HG03378 (cell line): Measurements from ENCODE around the gene ACTN4.
A peak's percentile ranks its signal among the peaks of the same experiment; 100 is the strongest.
"Not testable (repeated sequence)": the region's sequence is repeated elsewhere in the genome, so short reads cannot be mapped to it uniquely, and the experiment has no call there.

Source experiments
- ATAC-seq: cut with Tn5 transposase; IDR thresholded peaks from one replicate; pipeline ENCODE4 v1.9.1; 2021; ENCODE audit warnings: mild to moderate bottlenecking, moderate library complexity; ENCODE audit not compliant: unreplicated experiment

The ACTN4 gene

DNA sequence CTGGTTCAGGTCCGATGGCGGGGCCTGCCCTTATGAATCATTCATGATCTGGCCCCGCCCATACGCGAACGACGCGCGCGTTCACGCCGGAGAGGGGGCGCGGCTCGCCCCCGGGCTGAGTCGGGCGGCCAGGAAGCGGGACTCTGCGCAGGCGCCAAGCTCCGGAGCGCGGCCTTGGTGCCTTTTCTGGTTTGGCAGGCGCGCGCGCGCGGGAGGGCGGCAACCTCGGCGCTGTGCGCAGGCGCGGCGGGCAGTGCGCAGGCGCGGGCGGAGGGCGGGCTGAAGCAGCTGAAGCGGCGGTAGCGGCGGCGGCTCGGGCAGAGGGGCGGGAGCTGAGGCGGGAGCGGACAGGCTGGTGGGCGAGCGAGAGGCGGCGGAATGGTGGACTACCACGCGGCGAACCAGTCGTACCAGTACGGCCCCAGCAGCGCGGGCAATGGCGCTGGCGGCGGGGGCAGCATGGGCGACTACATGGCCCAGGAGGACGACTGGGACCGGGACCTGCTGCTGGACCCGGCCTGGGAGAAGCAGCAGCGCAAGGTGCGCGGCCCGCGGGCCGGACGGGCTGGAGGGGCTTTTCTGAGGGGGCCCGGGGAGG is at the start of gene ACTN4:
Gene ACTN4 (plus strand): TSS at position 282 of the 598 bp plus-strand sequence. CDS start 97 bp downstream, at position 379.
- ATAC-seq = peak; percentile 75

DNA sequence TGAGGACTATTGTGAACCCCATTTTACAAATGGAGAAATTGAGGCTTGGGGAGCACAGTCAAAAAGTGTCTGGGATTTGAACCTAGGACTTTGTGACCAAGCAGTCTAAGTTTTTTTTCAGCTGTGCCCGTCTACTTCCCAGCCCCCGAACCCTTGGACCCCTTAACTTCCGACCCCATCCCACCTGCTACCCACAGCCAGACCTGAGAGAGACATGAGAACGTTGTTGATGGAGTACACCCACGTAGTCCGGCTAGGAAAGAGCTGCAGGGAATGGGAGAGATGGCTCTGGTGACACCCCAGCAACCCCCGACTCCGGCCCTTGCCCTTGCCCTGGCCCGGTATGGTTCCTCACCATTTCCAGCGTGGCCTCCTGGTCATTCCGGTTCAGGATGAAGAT is 47.7 kb upstream of the ACTN4 start:
- ATAC-seq = no peak

DNA sequence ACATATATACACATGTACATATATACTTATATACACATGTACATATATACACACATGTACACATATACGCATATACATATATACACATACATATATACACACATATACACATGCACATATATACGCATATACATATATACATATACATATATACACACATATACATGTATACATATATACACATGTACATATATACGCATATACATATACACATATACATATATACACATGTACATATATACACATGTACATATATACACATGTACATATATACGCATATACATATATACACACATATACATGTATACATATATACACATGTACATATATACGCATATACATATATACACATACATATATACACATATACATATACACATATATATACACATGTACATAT is 44.6 kb upstream of the ACTN4 start:
- ATAC-seq = not testable (repeated sequence)

DNA sequence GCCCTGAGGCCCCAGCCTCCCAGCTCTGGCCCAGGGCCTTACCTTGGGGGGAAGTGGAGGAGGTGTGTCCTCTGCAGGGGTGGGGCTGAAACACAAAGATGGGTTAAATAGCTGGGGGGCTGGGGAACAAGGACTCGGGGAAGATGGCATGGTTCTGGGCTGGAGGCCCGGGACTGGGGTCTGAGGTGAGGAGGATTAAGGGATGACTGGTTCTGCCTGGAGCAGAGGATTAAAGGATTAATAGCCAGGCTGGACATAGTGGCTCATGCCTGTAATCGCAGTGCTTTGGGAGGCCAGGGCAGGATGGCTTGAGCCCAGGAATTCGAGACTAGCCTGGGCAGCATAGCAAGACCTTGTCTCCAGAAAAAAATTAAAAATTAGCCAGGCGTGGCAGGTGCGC is 41.3 kb upstream of the ACTN4 start:
- ATAC-seq = no peak

DNA sequence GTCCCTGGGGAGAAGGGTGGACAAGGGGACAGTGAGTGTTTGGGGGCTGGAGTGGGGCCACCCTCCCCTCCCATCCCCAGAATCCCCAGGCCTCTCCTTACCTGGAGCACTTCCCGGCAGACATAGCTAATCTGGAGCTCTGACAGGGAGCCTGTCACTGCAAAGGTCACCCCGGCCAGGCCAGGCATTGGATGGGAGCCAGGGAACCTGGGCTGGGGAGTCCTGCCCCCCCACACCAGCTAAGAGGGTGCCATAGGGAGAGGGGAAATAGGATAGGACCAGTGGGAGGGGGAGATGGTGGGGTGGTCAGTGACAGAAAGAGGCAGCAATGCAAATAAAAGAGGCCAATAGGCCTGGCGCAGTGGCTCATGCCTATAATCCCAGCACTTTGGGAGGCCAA is 33.2 kb upstream of the ACTN4 start:
- ATAC-seq = no peak

DNA sequence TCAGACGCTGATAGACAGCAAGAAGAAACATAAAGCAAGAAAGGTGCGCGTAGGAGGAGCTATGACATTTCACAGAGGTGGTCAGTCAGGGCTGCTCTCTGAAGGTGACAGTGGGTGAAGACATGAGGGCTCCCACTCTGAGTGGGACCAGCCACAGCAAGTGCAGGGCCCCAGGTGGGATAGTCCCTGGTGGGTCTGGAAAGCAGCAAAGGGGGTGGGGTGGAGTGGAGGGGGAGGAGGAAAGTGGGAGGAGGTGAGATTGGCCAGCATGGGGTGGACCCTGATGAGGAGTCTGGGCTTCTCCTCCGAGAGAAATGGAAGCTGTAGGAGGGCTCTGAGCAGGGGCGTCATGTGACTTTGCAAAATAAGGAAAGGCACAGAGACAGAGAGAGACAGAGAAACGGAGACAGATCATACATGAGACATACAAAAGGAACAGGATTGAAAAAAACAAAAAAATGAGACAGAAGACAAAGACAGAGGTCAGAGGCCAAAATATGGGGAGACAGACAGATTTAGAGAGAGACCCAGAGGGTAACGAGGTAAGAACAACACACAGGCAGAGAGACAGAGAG is 32.4 kb upstream of the ACTN4 start:
- no peak for ATAC-seq

DNA sequence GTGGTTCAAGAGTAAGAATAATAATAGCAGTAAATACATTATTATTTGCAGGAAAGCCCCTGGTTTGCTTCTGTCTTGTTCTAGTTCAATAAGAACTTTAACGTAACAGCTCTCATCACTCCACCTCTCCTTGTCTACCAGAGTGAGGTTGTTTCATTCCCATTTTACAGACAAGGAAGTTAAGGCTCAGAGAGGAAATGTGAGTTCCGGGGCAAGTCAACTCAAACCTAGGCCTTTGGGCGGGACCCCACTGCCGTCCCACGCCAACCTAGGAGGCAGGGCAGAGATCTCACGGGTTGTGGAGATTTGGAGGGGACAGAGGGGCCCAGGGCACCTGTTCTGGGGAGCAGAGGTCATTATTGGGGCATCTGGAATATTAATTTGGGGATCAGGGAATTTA is 31.2 kb upstream of the ACTN4 start:
- ATAC-seq = no peak

DNA sequence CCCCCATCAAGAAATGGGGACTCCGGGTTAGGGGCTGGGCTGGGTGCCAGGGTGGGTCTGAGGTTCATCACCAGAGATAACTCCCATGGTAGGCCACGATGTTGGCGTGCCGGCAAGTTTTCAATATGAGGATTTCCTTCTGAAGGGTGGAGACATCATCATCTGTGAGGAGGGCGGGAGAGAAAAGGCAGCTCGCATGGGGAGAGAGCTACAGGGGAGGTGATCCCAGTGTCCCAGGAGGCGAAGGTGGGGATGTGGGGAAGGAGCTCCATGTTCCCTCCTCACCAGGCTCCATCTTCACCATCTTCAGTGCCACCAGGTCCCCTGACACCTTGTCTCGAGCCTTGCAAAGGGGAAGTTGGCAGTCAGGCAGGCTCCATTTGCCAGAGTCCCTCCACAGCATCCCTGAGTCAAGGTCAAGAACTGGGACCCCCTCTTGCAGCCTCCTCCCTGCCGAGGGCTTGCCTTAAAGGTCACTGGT is 30.1 kb upstream of the ACTN4 start:
- ATAC-seq = no peak

DNA sequence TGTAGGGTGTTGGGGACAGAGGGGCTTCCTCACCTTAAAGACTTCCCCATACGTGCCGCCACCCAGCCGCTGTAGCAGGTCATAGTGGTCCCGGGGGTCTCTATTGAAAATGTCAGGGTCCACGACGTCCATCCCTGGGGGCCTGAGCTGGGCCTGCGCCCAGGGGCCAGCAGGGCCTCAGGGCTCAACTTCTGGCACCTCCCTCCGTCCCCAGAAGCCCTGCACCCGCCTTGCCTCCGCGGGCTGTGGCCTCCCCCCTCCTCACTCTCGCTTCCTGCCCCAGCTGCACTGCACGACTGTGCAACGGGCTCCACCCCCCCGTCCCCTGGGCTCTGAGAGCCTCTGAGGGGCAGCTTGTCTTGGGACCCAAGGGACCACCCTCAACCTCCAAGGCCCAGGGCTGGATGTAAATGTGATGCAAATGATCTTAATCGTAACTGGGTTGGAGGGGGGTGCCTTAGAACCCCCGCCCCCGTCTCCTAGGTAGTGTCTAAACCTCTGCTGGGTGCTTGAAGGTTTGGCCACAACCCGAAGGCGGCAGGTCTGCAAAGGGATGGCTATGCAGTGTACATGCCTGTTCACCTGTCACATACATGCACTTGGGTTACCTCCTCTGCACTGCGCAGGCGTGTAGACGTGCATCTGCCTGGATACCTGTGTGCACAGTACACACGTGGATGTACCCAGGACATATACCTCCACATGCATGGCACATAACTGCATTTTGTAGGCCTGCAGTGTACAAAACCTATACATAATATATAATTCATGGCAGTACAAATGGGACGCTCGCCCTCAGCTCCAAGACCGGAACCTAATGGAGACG is 29.5 kb upstream of the ACTN4 start, which contains the start of gene MAP4K1:
Gene MAP4K1 (minus strand): TSS at position 190 of the 826 bp plus-strand sequence. CDS start 58 bp downstream, at position 132.
- peak; percentile 46 for ATAC-seq

DNA sequence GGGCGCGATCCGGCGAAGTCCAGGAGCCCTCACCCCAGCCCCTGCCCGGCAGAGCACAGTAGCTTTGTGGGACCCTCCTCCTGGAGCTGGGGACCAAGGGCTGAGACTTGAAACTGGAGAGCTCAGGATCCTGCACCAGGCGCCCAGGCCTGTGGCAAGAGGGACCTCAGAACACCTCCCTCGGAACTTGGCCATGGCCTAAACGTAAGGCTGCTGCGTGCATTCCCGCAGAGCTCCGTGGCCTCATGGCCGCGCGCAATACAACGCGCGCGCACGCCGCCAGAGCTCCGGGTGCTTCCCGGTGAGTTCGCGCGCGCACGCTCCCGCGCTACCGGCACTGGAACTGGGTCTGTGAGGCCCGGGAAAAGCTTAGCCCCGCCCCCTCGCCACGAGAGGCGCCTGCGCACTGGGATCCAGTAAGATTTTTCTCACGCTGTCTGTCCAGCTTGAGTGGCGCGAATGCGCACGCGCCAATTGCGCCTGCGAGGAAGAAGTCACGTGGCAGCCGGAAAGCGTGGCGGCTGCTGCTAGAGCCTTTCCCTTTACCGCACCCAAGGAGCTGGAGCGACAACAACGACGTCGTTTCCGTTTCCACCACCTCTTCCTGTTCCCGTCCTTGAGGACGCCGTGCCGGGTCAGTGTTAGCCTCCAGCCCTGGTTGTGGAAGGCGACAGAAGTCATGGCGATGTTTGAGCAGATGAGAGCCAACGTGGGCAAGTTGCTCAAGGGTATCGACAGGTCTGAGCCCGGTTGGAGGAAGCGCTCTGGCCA is 28.7 kb upstream of the ACTN4 start, which contains the start of gene EIF3K:
Gene EIF3K (plus strand): TSS at position 599 of the 771 bp plus-strand sequence. CDS start 81 bp downstream, at position 680.
- ATAC-seq = peak; percentile 47

DNA sequence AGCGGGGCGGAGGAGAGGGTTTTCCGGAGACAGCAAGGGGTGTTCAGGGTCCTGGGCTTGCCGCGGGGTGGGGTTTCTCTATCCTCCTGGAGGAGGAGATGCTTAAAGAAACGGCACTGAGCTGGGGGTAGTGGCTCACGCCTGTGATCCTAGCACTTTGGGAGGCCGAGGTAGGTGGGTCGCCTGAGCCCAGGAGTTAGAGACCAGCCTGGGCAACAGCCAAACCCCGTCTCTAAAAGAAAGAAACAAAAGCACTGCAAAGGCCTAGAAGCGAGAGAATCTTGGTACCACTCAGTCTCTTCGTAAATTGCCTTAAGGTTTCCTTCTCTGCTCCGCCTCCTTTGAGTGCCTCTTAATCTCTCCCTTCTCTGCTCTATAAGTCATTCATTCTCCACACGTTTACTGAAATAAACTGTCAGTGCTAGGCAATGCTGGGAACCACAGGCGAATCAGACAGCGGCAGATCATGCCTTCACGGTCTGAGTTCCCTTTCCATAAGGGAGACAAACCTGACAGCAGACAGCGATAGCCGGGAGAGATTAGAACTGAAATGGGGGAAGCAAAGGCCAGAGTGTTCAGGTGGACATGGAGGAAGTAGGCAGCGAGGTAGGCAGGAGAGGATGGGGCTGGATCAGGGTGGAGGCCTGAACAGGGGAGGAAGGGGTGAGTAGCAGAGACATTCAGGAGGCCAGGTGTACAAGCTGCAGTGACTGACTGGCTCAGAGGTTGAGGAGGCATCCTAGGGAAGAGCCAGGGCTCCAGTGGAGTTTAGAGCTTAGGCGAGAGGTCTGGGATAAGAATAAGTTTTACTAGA is 27.9 kb upstream of the ACTN4 start:
- ATAC-seq = no peak

DNA sequence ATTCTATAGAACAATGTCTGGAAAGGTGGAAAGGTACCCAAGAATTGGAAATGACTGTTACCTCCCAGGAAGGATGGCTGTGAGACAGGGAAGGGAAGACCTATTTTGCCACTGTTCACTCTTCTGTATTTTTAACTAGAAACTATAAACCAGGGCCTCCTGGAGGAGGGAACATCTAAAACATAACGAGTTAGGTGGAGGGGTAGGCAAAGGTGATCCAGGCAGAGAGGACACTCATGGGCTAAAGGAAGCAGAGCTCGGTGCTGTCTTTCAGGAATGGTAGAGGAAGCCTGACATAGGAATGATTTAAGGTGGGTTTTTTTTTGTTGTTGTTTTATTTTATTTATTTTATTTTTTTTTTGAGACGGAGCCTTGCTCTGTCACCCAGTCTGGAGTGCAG is 22.6 kb upstream of the ACTN4 start:
- no peak for ATAC-seq

DNA sequence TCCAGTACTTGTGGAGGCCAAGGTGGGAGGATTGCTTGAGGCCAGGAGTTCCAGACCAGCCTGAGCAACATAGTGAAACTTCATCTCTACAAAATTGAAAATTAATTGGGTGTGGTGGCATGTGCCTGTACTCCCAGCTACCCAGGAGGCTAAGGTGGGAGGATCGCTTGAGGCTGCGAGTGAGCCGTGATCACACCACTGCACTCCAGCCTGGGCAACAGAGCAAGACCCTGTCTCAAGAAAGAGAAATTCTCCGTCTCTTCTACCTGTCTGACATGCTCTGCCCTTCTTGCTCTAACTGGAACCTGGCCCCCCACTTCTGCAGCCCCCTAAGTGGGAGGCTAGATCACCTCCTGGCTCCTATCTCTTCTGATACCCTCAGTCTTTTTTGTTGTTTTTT is 21.0 kb upstream of the ACTN4 start:
- ATAC-seq = no peak

DNA sequence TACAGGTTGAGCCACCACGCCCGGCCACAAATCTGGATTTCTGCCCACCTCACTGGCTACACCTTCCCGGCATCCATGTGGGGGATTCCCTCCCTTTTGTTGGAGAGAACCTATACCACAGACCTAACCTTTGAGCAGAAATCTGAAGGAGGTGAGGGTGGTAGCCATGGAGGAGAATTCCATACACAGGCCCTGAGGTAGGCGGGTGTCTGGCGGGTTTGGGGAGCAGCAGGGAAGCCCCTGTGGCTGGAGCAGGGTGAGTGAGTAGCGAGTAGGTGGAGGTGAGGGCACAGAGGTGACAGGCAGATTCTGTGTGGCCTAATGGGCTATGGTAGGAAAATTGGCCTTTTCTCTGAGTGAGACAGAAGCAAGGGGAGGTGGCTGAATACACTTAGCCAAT is 17.9 kb upstream of the ACTN4 start:
- no peak for ATAC-seq

DNA sequence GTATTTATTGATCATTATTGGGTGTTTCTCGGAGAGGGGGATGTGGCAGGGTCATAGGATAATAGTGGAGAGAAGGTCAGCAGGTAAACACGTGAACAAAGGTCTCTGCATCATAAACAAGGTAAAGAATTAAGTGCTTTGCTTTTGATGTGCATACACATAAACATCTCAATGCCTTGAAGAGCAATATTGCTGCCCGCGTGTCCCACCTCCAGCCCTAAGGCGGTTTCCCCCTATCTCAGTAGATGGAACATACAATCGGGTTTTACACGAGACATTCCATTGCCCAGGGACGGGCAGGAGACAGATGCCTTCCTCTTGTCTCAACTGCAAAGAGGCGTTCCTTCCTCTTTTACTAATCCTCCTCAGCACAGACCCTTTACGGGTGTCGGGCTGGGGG is 16.1 kb upstream of the ACTN4 start:
- not testable (repeated sequence) for ATAC-seq

DNA sequence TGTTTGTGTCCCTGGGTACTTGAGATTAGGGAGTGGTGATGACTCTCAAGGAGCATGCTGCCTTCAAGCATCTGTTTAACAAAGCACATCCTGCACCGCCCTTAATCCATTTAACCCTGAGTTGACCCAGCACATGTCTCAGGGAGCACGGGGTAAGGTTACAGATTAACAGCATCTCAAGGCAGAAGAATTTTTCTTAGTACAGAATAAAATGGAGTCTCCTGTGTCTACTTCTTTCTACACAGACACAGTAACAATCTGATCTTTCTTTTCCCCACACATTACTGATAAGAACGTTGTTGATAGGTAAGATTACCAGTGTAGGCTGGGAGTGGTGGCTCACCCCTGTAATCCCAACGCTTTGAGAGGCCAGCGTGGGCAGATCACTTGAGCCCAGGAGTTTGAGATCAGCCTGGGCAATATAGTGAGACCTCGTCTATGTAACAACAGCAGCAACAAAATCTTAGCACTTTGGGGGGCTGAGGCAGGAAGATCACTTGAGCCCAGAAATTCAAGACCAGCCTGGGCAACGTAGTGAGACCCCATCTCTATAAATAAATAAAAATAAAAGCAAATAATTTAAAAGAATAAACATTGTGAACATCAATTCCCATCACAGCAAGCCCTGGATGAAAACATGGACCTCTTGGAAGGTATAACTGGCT is 15.5 kb upstream of the ACTN4 start:
- not testable (repeated sequence) for ATAC-seq

DNA sequence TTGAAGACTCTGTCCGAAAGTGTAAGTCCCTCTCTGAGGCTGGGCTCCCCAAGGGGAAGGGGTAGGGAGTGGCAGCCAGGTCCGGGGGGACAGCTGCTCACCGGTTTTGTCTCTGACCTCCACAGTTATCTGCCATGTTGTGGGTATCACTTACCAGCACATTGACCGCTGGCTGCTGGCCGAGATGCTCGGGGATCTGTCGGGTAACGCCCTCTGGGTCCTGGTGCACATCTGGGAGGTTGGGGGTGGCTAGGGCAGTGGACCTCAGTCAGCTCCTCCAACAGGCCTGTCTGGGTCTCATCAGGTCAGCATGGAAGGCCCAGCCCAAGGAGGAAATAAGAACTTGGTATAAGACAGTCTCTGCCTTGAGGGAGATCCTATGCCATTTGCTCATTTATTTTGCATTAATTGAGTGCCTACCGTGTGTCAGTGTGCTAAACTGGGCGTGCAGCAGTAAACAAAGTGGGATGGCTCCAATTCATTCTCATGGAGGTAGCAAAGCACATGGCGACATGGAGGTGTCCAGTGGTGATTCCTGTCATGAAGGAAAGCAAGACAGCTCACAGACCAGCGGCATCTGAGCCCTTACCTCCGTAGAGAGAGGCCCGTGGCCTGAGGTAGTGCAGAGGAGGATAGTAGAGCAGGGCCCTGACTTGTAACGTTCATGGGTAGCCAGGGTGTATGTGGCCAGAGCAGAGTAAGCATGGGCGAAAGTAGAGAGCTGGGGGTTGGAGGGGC is 14.8 kb upstream of the ACTN4 start:
- ATAC-seq = no peak

DNA sequence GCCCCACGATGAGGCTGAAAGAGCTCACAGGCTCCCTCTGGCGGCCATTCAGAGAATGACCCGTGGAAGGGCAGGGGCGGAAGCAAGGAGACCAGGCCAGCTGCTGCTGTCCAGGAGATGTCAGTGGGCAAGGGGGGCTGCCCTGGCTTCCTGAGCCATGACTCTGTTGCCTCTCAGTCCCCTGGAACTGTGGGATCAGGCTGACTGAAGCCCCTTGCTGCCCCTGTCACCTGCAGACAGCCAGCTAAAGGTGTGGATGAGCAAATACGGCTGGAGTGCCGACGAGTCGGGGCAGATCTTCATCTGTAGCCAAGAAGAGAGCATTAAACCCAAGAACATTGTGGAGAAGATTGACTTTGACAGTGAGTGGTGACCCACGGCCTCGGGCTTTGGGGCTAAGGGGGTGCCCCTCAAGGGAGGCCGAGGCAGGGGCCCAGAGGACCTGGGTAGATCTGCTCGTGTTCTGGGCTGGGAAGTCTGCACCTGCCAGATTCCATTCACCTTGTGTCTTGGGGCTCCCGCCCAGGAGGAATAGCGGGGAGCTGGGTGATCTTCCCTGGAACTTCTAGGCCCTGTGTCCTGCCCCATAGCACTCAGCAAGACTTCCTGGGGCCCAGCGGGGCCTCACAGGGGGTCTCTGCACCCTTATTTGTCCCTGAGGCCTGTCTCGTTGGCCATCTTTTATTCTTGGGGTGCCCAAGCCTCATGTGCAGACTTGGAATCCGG is 12.5 kb upstream of the ACTN4 start:
- ATAC-seq = no peak
